ENCODE data around the gene ELMO1.

ELMO1 gene

GRCh38 chr7:37388811-37389210, 59.9 kb downstream of the ELMO1 start:
- TF ChIP-seq CTCF (conservative IDR thresholded peaks at IDR 0.05; ENCODE audit: low read depth) = no peak
- H3K27ac ChIP-seq = no peak overlapping the region
- no peak for DNase-seq (ENCODE audit: low spot score)
- CTCF ChIA-PET = no interaction called here
- POLR2A ChIA-PET (ENCODE audit: low non-redundant PET) = no interaction called here

GRCh38 chr7:37385787-37386186, 62.9 kb downstream of the ELMO1 start:
- H3K27ac ChIP-seq = no peak overlapping the region
- POLR2A ChIA-PET (ENCODE audit: low non-redundant PET) = no interaction called here
- CTCF ChIA-PET = no interaction called here
- DNase-seq (ENCODE audit: low spot score) = no peak
- TF ChIP-seq CTCF (conservative IDR thresholded peaks at IDR 0.05; ENCODE audit: low read depth) = no peak

- ChIA-PET POLR2A (ENCODE audit: low non-redundant PET) (no interaction called here), CTCF (no interaction called here)
- no peak for DNase-seq (ENCODE audit: low spot score)
- no peak for TF ChIP-seq CTCF (conservative IDR thresholded peaks at IDR 0.05; ENCODE audit: low read depth)
- H3K27ac ChIP-seq = no peak overlapping the region
Measured at GRCh38 chr7:37382546-37383088, 66.0 kb downstream of the ELMO1 start.

- CTCF ChIA-PET = no interaction called here
- TF ChIP-seq CTCF (conservative IDR thresholded peaks at IDR 0.05; ENCODE audit: low read depth) = no peak
- no peak for DNase-seq (ENCODE audit: low spot score)
- no peak overlapping the region for H3K27ac ChIP-seq
- POLR2A ChIA-PET (ENCODE audit: low non-redundant PET) = no interaction called here
Measured at GRCh38 chr7:37380831-37381230, 67.8 kb downstream of the ELMO1 start.

- H3K27ac ChIP-seq = no peak overlapping the region
- POLR2A ChIA-PET (ENCODE audit: low non-redundant PET) = no interaction called here
- no peak for TF ChIP-seq CTCF (conservative IDR thresholded peaks at IDR 0.05; ENCODE audit: low read depth)
- DNase-seq (ENCODE audit: low spot score) = no peak
- CTCF ChIA-PET = interaction anchor here (0.6 to 0.7 kb wide), 2 partner anchors 333 to 935 kb away, joined by 3 read pairs; no protein-coding TSS in a partner anchor
Measured at GRCh38 chr7:37379546-37380277, 69.0 kb downstream of the ELMO1 start.

GRCh38 chr7:37377231-37377630, 71.4 kb downstream of the ELMO1 start:
- ChIA-PET POLR2A (ENCODE audit: low non-redundant PET) (no interaction called here), CTCF (no interaction called here)
- H3K27ac ChIP-seq = no peak overlapping the region
- no peak for TF ChIP-seq CTCF (conservative IDR thresholded peaks at IDR 0.05; ENCODE audit: low read depth)
- DNase-seq (ENCODE audit: low spot score) = no peak
